ENCODE measurements around the gene EIPR1. TPM values are rescaled to one million over a fixed set of nuclear protein-coding genes. Genes with fewer than 3 reads are reported as not detected.

Gene EIPR1
- total RNA-seq, 2 donors from 2014 or later = 26.1 to 45.7 TPM

GRCh38 chr2:3317277-3317685 is 60.3 kb downstream of the EIPR1 start:
- Mint-ChIP-seq H3K4me3 (no peak overlapping the region), H3K27ac (no peak overlapping the region), H3K36me3 (ENCODE audit: low read depth) (peaks cover 12% of the 10 kb centered on the region), H3K9me3 (no peaks in the 10 kb centered on the region), H3K4me1 (peaks cover 16% of the 10 kb centered on the region), H3K27me3 (no peaks in the 10 kb centered on the region)
- no peak for ATAC-seq (replicated peaks)

DNA sequence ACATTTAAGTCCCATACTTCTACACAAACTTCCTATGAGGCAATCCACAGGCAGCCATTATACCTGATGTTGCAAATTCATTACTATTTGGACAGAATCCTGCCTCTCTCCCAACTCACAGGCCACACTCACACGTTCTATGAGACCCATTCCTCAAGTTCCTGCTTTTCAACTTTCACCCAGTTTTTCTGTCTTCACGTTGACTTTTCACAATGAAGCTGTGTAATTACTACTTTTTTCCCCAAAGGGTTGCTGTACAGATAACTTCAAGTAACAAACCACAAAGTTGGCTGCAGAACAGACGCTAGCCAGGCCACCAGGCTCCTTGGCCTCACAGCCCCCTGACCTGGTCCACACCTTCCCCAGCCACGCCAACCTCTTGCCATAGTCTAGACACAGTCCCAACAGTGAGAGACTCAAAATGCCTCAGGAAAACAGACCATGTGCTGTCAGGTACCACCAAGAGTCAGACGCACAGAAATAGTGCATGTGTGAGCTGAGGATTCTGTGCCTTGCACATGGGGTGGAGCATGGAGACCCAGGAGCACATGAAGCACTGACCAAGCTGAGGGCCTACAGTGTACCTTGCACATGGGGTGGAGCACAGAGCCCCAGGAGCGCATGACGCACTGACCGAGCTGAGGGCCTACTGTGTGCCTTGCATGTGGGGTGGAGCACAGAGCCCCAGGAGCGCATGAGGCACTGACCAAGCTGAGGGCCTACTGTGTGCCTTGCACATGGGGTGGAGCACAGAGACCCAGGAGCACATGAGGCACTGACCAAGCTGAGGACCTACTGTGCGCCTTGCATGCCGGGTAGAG is 61.0 kb downstream of the EIPR1 start:
- no peak overlapping the region for H3K4me3 Mint-ChIP-seq
- no peaks in the 10 kb centered on the region for H3K27me3 Mint-ChIP-seq
- peaks cover 12% of the 10 kb centered on the region for H3K36me3 Mint-ChIP-seq (ENCODE audit: low read depth)
- H3K4me1 Mint-ChIP-seq = peaks cover 16% of the 10 kb centered on the region
- H3K9me3 Mint-ChIP-seq = no peaks in the 10 kb centered on the region
- no peak for ATAC-seq (replicated peaks)
- no peak overlapping the region for H3K27ac Mint-ChIP-seq

GRCh38 chr2:3314626-3315025 is 63.0 kb downstream of the EIPR1 start:
- H3K27me3 Mint-ChIP-seq = no peaks in the 10 kb centered on the region
- H3K4me3 Mint-ChIP-seq = no peak overlapping the region
- H3K9me3 Mint-ChIP-seq = no peaks in the 10 kb centered on the region
- ATAC-seq (replicated peaks) = no peak
- H3K27ac Mint-ChIP-seq = no peak overlapping the region
- peaks cover 16% of the 10 kb centered on the region for H3K4me1 Mint-ChIP-seq
- peaks cover 12% of the 10 kb centered on the region for H3K36me3 Mint-ChIP-seq (ENCODE audit: low read depth)

DNA sequence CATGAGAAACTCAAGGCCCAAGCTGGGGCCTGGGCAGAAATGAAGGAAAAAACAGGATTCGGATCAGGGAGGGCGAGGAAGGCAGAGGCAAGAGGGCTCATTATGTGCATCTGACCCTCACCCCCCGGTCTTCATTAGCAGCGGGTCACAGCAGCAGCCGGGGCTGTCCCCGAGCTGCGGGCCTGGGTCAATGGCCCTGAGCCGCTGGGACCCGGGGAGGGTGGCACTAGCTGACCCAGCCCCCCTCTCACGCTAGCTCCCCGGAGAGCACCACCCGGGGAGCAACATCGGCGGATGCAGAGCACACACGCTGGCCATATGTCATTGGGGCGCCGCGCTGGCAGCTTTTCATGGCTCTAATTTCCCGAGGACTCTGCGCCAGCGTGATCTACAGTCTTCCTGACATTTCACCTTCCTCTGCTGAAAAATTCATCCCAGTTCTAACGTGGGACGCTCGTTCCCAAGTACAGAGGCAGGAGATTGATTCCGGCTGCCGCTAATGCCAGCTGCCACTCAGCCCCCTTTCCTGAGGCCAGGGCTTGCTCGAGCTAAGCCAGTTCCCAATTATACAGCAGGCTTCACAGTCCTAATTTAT is 63.7 kb downstream of the EIPR1 start:
- Mint-ChIP-seq H3K4me3 (no peak overlapping the region), H3K27ac (no peak overlapping the region), H3K9me3 (no peaks in the 10 kb centered on the region), H3K36me3 (ENCODE audit: low read depth) (peaks cover 10% of the 10 kb centered on the region), H3K4me1 (peaks cover 16% of the 10 kb centered on the region), H3K27me3 (no peaks in the 10 kb centered on the region)
- ATAC-seq (replicated peaks) = no peak

GRCh38 chr2:3312576-3313345 is 64.9 kb downstream of the EIPR1 start:
- H3K36me3 Mint-ChIP-seq (ENCODE audit: low read depth) = no peaks in the 10 kb centered on the region
- no peak for ATAC-seq (replicated peaks)
- H3K27me3 Mint-ChIP-seq = no peaks in the 10 kb centered on the region
- peaks cover 12% of the 10 kb centered on the region for H3K4me1 Mint-ChIP-seq
- peak overlapping the region; percentile 69 for H3K27ac Mint-ChIP-seq
- H3K4me3 Mint-ChIP-seq = no peak overlapping the region
- H3K9me3 Mint-ChIP-seq = no peaks in the 10 kb centered on the region

DNA sequence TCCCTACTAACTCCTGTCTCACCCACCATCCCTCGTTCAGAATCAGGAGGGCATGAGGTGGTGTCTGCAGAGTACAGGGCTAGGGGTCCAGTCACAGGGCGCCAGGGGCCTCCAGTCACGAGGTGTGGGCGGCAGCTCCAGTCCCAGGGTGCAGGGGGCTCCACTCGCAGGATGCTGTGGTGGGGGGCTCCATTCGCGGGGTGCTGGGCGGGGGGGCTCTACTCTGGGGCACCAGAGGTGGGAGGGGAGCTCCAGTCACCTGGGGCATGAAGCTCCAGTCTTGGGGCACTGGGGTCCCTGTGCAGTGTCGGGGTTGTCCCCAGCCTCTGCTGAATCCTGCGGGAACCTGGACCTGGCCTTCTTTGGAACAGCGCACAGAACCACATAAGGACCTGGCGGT is 66.0 kb downstream of the EIPR1 start:
- no peak for ATAC-seq (replicated peaks)
- H3K27me3 Mint-ChIP-seq = no peaks in the 10 kb centered on the region
- H3K9me3 Mint-ChIP-seq = no peaks in the 10 kb centered on the region
- peaks cover 12% of the 10 kb centered on the region for H3K4me1 Mint-ChIP-seq
- H3K36me3 Mint-ChIP-seq (ENCODE audit: low read depth) = no peaks in the 10 kb centered on the region
- no peak overlapping the region for H3K4me3 Mint-ChIP-seq
- no peak overlapping the region for H3K27ac Mint-ChIP-seq

- Mint-ChIP-seq H3K36me3 (ENCODE audit: low read depth) (no peaks in the 10 kb centered on the region), H3K4me1 (peaks cover 23% of the 10 kb centered on the region), H3K27ac (no peak overlapping the region), H3K9me3 (no peaks in the 10 kb centered on the region), H3K4me3 (no peak overlapping the region), H3K27me3 (no peaks in the 10 kb centered on the region)
- ATAC-seq (replicated peaks) = no peak
Measured at GRCh38 chr2:3309496-3310355, 67.9 kb downstream of the EIPR1 start.

DNA sequence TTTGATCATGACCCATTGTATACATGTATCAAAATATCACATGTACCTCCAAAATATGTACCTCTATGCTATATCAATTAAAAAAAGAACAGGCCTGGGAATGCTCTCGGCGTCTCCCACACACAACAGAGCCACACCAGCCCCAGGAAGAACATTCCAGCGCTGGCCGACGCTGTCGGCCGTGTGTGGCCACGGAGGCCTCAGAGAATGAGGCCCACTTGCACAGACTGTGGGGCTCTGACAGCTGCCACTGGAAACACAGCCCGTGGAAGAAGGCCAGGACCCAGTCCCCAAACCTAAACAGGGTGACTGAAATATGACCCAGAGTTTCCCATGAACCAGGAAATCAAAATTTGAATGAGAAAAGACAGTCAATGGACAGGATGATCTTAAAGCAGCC is 69.7 kb downstream of the EIPR1 start:
- no peak overlapping the region for H3K4me3 Mint-ChIP-seq
- peaks cover 22% of the 10 kb centered on the region for H3K4me1 Mint-ChIP-seq
- no peak overlapping the region for H3K27ac Mint-ChIP-seq
- H3K9me3 Mint-ChIP-seq = no peaks in the 10 kb centered on the region
- ATAC-seq (replicated peaks) = no peak
- H3K36me3 Mint-ChIP-seq (ENCODE audit: low read depth) = no peaks in the 10 kb centered on the region
- H3K27me3 Mint-ChIP-seq = no peaks in the 10 kb centered on the region

DNA sequence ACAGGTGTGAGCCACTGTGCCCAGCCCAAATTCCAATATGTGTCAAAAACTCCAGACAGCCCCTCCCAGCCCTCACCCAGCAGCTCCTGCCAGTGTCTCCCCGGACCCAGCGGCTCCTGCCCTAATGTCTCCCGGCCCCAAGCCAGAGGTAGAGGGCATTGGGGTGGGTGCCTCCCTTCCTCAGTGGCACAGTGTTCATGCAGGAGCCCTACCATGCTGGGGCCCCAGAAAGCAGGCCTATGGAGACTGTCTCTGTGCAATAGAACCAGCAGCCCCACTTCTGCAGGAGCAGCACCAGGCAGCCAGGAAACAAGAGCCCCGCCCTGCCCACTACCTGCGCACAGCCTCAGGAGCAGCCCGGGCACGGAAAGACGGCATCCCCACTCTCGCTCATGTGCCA is 70.4 kb downstream of the EIPR1 start:
- peaks cover 6% of the 10 kb centered on the region for H3K36me3 Mint-ChIP-seq (ENCODE audit: low read depth)
- H3K4me1 Mint-ChIP-seq = peaks cover 18% of the 10 kb centered on the region
- no peak for ATAC-seq (replicated peaks)
- no peak overlapping the region for H3K27ac Mint-ChIP-seq
- H3K27me3 Mint-ChIP-seq = no peaks in the 10 kb centered on the region
- no peaks in the 10 kb centered on the region for H3K9me3 Mint-ChIP-seq
- H3K4me3 Mint-ChIP-seq = no peak overlapping the region

DNA sequence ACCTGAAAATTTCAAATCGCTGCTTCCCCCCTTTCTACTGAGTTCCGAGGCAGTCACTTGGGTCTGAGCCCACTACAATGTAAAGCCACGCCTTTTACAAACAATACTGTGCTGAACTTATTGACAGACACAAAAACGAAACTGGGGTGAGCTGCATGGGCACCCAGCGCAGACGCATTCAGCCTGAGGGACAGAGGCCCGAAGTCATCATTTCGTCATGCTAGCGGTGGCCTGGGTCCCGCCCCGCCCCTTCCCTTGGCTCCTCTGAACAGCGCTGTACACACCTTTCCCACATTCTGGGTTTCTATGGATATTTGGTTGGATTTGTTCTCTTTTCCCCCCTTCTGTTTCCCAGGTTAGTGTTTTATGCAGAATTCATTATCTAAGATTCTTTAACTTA is 71.7 kb downstream of the EIPR1 start:
- H3K27ac Mint-ChIP-seq = peak overlapping the region; percentile 48
- no peaks in the 10 kb centered on the region for H3K9me3 Mint-ChIP-seq
- peaks cover 18% of the 10 kb centered on the region for H3K4me1 Mint-ChIP-seq

DNA sequence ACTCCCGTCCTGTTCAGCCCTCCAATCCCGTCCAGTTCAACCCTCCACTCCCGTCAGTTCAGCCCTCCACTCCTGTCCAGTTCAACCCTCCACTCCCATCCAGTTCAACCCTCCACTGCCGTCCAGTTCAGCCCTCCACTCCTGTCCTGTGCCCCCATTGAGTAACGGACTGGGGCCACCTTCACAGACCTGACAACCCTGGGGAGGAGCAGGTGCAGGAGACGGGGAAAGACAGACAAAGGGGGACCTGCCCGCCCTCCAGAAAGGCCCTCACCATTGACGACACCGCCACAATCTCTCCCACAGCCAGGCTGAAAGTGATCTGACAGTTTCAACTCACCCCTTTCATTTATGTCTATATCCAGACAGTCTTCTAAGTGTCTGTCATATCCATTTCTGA is 72.2 kb downstream of the EIPR1 start:
- no peaks in the 10 kb centered on the region for H3K27me3 Mint-ChIP-seq
- H3K4me3 Mint-ChIP-seq = no peak overlapping the region
- no peaks in the 10 kb centered on the region for H3K9me3 Mint-ChIP-seq
- ATAC-seq (replicated peaks) = no peak
- peaks cover 18% of the 10 kb centered on the region for H3K4me1 Mint-ChIP-seq
- peak overlapping the region; percentile 48 for H3K27ac Mint-ChIP-seq
- peaks cover 22% of the 10 kb centered on the region for H3K36me3 Mint-ChIP-seq (ENCODE audit: low read depth)

More for the DNA sequence above, 71.7 kb downstream of the EIPR1 start:
- H3K4me3 Mint-ChIP-seq = no peak overlapping the region
- no peaks in the 10 kb centered on the region for H3K27me3 Mint-ChIP-seq
- peaks cover 17% of the 10 kb centered on the region for H3K36me3 Mint-ChIP-seq (ENCODE audit: low read depth)
- no peak for ATAC-seq (replicated peaks)

DNA sequence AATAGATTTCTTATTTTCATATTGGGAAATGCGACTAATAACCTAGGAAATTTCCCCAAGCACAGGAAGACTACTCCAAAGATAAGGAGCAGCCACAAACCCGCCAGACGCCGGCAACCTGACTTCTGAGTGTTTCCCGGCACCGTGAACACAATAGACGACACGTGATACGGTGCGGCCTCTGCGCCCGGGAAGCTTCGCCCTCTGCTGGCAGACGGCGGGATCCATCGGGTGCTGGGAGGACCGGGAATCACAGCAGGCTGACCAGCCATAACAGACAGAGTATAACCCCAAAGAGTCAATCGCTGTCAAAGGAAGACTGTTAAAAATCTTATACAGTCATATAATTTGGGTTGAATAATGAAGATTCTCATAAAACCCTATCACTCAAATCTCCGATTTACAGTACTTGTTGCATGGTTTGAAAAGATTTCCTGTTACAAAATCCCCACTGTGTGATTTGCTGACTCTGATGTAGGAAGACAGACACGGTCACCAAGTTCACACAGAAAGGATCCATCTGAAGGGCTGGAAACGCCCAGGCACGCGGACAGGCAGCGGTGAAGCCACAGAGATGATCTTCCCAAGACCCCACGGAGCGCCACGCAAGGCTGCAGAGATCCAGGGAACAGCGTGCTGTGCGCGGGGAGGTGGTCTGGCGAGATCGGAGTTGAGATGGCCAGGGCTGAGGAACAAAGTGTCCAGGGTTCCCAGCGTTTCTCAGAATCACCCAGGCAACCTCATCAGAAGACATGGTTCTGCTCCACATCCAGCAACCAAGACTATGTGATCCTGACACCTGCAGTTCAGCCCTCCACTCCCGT is 73.8 kb downstream of the EIPR1 start:
- peak overlapping the region; percentile 19 for H3K4me3 Mint-ChIP-seq
- H3K27me3 Mint-ChIP-seq = no peaks in the 10 kb centered on the region
- H3K4me1 Mint-ChIP-seq = peaks cover 18% of the 10 kb centered on the region
- ATAC-seq (replicated peaks) = peak; percentile 99
- peaks cover 25% of the 10 kb centered on the region for H3K36me3 Mint-ChIP-seq (ENCODE audit: low read depth)
- H3K9me3 Mint-ChIP-seq = no peaks in the 10 kb centered on the region
- H3K27ac Mint-ChIP-seq = peak overlapping the region; percentile 76

- peak; percentile 21 for ATAC-seq (replicated peaks)
- Mint-ChIP-seq H3K27me3 (no peaks in the 10 kb centered on the region), H3K27ac (peak overlapping the region; percentile 76), H3K4me3 (peak overlapping the region; percentile 20), H3K9me3 (no peaks in the 10 kb centered on the region), H3K36me3 (ENCODE audit: low read depth) (peaks cover 25% of the 10 kb centered on the region), H3K4me1 (peaks cover 18% of the 10 kb centered on the region)
Measured at GRCh38 chr2:3302751-3303582, 74.7 kb downstream of the EIPR1 start.
